HG02759 (cell line): ENCODE data around the gene VAV3.

Experiments used
- ATAC-seq: cut with Tn5 transposase; IDR thresholded peaks from one replicate; pipeline ENCODE4 v1.9.1; 2021; ENCODE audit warnings: mild to moderate bottlenecking, moderate library complexity; ENCODE audit not compliant: unreplicated experiment

VAV3 gene

DNA sequence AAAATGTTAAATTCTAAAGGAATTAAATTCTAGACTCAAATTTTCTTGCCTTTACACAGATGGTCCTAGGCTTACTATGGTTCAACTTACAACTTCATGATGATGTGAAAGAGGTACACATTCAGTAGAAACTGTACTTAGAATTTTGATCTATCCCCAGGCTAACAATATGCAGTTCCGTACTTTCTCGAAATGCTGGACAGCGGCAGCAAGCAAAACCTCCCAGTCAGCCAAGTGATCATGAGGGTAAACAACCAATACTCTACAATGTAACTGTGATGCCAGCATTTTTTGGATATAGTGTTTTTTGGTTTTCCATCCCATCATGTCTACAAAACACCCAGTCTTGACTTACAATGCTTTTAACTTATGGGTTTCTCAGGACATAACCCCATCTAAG is 25.7 kb downstream of the VAV3 start:
- ATAC-seq, result no peak

GRCh38 chr1:107936498-107937481 is 28.2 kb downstream of the VAV3 start:
- peak; percentile 36 for ATAC-seq

DNA sequence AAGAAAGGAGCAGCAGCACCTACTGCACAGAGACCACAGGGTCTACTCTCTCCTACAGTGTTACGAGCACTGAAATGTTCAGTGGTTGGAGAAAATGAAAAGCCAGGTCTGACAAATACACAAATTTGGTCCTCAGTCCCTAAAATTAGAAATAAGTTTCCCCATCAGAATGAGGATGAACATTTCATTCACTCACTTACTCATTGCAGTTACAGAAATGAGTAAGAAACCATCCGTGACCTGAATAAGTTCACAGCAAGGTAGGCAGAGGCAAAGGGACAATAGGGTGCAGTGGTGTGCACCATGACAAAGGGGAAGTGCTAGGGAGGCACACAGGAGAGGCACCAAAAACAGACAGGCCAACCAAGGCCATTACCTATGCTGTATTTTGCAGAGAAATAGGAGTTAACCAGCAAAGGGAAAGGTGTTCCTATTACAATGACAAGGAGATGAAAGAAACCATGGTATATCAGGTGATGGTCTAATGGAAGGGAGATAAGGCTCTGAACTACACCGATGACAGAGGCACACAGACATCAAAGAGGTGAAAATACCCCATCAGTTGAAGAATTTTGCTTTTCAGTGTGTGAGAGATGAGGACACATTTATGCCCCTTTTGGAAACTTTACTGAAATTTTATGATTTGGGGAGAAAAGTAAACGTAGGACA is 29.4 kb downstream of the VAV3 start:
- peak; percentile 94 for ATAC-seq

DNA sequence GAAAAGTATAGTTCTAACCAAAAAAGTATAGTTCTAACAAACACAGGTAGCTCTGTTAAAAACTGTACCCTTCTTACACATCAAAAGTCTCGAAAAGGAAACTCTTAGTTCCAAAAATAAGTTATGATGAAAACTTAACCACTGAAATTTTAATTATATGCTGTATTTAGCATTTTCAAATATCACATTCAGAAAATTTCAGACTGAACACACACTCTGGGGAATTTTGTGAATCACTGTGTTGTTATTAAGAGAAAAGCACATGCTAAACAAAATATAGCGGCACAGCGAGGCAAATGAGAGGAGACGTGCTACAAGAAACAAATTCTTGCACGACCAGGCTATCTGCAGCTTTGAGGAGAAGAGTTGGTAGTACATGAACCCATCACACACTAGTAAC is 30.4 kb downstream of the VAV3 start:
- ATAC-seq, result peak; percentile 19

DNA sequence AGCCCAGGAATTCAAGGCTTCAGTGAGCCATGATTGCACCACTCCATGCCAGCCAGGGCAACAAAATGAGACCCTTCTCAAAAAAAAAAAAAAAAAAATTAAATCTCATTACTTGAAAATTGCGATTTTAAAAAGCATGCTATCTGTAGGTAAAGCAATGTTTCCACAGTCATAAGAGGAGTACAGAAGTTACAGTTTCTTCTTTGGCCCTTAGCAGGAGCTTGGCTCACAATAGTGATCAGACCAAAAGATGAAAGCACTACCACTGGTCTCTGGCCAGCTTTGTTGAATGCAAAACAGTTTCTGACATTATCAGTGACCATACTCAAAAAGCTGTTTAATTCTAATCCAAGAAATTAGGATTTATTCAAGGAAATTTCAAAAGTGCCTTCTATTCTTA is 31.2 kb downstream of the VAV3 start:
- no peak for ATAC-seq

GRCh38 chr1:107930292-107930691 is 34.7 kb downstream of the VAV3 start:
- ATAC-seq, result no peak

- no peak for ATAC-seq
Observed at GRCh38 chr1:107927820-107928219, 37.2 kb downstream of the VAV3 start.

GRCh38 chr1:107926436-107927080 is 38.4 kb downstream of the VAV3 start:
- ATAC-seq, result no peak

DNA sequence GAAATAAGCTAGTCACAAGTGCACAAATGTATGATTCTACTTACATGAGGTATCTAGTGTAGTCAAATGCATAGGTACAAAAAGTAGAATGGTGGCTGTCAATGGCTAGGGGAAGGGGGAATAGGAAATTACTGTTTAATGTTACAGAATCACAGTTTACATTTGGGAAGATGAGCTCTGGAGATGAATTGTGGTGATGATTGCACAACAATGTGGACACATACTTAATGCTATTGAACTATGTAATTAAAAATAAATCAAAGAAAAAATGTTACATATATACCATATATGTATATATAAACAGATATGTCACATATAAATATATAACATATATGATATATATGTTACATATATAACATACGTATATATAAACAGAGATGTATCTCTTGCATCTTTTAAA is 39.4 kb downstream of the VAV3 start:
- ATAC-seq, result no peak

DNA sequence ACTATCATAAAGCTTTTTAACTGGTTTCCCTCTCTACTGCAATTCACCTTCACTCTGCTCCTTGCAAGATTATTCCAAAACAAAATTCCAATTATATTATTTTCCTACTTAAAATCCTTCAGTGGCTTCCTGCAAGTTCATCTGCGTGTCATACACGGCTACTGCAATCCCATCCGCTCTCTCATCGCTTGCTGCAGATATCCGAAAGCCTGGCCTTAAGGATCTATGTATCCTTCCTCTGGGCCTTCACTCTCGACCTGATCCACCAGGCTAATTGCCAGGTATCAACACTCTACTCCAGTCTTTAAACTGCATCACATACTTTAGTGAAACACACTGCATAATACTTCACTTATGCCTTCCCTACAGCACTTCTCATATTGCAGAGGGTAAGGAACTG is 44.0 kb downstream of the VAV3 start:
- ATAC-seq, result no peak

- ATAC-seq, result no peak
Observed at GRCh38 chr1:107920561-107920960, 44.4 kb downstream of the VAV3 start.

DNA sequence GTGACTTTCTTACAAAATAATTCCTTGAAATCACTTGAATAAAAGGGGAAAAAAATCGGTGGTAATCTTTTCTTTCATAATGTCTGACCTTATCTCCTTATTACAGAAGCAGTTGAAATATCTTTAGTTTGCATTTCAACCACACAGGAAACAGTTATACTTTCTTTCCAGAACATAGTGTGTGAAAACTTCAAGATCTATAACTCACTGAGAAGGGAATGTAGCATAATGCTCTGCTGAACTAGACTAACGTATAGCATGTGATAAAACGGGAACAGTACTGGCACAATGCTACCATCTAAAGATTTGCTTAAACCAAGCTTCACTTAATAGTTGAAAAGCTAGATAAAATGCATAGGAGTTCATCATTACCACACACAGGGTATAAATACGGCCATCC is 45.0 kb downstream of the VAV3 start:
- ATAC-seq, result no peak

DNA sequence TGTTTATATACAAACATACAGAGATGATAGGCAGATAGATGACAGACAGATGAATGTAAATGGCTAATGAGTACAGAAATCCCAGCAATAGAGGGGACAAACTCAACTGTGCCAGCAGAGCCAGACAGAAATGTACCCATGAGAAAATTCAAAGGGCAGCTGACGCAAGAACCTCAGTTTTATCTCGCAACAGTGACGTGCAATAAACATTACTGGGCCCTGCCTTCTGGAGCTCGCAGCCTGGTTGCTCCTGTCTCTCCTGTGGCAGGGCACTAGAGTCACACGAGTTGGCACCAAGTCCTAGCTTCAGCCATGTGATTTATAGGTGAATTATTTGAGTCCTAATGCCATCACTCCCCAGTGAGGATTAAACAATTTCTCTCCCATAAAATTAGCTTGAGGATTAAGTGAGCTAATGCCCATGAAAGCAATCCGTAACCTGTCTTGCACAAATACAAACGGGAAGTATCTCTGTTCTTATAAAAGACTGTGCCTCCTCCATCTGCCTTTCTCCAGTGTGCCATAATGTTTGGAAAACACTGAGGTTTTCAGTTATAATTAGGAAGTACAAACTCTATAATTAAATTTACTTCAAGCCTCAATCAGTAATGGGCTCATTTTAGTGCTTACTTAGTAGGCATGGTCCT is 50.7 kb downstream of the VAV3 start:
- no peak for ATAC-seq

DNA sequence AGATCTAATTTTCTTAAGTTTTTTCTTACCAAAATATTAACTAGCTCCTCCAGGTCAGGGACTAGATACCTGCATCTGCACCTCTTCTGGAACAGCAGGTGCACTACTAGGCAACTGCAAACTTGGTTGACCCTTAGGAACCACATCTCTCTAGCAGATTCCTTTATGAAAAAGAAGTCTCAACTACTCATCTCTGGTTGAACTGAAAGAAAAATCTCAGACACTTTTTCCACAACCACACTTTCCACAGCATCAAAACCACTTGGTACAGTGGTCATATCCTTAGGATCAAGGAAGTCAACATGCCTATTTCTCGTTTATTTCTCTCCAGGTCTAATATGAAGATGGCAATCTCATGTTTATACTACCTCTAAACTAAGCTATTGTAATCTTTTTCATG is 52.3 kb downstream of the VAV3 start:
- ATAC-seq, result no peak

GRCh38 chr1:107900090-107900945 is 64.7 kb downstream of the VAV3 start:
- ATAC-seq, result no peak

DNA sequence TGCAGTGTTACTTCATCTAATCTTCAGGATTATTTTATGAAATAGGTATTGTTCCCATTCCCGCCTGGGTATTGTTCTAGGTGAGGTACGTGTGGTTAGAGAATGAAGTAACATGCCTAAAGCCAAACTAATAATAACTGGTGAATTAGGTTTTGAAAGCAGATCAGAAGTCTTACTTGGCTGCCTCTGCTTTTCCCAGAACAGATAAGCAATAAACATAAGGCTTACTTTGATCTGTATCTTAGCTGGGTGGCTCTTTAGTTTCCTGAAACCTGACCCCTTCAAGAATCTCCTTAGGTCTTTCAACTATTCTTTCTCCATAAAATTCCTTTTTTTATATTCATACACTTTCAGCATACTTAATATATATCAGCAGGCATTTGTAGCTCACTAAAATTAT is 65.3 kb downstream of the VAV3 start:
- ATAC-seq, result no peak

DNA sequence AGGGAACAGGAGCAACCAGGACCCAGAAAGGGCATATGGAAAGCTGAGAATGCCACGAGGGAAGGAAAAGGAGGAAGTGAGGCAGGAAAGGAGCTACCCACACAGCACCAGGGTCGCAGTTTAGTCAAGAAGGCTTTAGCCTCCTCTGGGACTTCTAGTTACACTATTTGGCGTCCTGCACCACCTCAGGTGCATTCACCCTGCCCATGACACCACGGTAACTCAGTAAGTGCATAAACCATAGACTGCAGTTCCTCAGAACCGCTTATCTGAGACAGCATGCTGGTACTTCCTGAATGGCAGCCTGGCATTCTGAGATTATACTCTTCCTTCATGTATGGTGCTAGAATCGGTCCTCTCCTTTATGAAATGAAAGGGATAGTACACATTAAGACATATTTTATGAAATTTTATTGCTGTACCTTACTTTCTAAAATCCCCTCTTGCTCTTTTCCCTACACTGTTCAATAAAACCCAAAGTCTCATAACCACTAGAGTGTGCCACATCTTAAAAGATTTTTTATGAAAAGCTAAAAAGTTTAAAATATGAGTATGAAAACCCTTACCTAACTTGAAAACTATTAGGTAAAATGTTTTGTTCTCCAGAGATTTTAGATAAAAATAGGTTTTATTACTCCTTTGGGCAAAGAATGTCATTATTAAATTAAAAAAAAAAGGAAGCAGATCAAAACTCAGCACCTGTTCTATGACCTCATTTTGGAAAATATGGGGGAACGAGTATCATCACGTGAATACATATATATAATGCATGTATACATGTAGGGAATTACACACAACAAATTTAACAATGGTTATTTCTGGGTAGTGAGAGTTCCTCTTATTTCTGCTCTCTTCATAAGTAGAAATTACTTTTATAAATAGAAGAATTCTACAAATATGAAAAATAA is 67.3 kb downstream of the VAV3 start:
- no peak for ATAC-seq

DNA sequence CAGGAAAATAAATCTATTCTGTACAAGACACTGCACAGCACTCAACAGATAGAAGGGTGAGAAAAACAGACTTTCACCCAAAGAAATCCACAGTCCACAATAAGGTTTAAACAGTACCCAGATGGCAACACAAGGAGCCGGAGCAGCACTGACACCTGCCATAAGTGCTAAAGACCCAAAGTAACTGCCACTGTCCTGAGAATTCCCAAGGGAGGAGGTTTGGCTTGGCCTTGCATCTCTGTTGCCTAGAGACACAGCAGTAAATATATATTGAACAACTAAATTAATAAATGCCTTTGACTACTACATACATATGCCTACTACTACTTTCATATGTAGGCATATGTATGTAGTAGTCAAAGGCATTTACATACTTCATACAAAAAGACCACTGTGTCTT is 68.0 kb downstream of the VAV3 start:
- no peak for ATAC-seq

GRCh38 chr1:107896401-107896800 is 68.6 kb downstream of the VAV3 start:
- ATAC-seq, result no peak
